ENCODE results near the gene ADH5.

Gene ADH5

GRCh38 chr4:99061048-99061700 lies 27.4 kb downstream of the ADH5 start:
- H3K27ac ChIP-seq (ENCODE audit: extremely low read depth, low read depth, low read length) = no peak overlapping the region
- POLR2A ChIA-PET = interaction anchor here (1.0 to 1.6 kb wide), 3 partner anchors 27 to 66 kb away, joined by 3 to 9 read pairs (median 7); partner anchors contain the start of genes ADH5 and METAP1
- CTCF ChIA-PET = no interaction called here

DNA sequence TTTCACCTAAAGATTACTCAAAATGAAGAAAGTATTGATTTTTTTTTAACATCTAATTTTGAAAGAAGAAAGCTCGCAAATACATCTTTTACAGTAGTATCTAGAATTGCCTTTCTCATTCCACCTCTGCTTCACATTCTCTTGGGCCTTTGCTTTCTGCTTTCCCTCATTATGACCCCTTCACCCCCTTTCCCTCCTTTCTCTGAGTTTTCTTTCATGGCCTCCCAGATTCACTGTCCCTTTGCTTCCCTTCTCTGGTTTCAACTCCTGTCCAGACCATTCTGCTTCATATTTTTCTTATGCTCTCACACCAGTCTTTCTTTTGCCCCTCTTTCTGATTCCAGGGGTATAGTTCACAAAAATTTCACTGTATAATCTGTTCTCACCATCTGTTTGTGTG lies 29.0 kb downstream of the ADH5 start:
- peaks cover 0 to 32% of the 10 kb centered on the region in 2 experiments; a peak in 2 of 3 replicates for H3K36me3 ChIP-seq (ENCODE audit: control insufficient read depth in 2 of 2, insufficient read depth in 1 of 2, low read length in 2 of 2)
- H3K9me3 ChIP-seq (ENCODE audit: control insufficient read depth, insufficient read depth, low read depth, low read length) = no peaks in the 10 kb centered on the region
- H3K4me1 ChIP-seq (ENCODE audit: control insufficient read depth, insufficient read depth, low read length) = no peaks in the 10 kb centered on the region
- CTCF ChIA-PET = interaction anchor here (0.6 kb wide), 1 partner anchor 331 kb away, joined by 3 read pairs; no protein-coding TSS in a partner anchor
- no peak overlapping the region for H3K4me3 ChIP-seq (ENCODE audit: low read depth, low read length)
- POLR2A ChIA-PET = interaction anchor here (1.5 to 1.6 kb wide), 2 partner anchors 29 to 64 kb away, joined by 7 to 9 read pairs; partner anchors contain the start of genes ADH5 and METAP1
- TF ChIP-seq HOXC10 (CRISPR knock-in tag; IDR thresholded peaks at IDR 0.05) = no peak
- no peak for TF ChIP-seq ZNF121 (tag by site-specific recombination; IDR thresholded peaks at IDR 0.05)
- TF ChIP-seq PRDM1 (tag by site-specific recombination; IDR thresholded peaks at IDR 0.05) = peak; percentile 92
- H3K27ac ChIP-seq (ENCODE audit: extremely low read depth, low read depth, low read length) = no peak overlapping the region

More at GRCh38 chr4:99061048-99061700, 27.4 kb downstream of the ADH5 start:
- Histone ChIP-seq H3K4me1 (ENCODE audit: control insufficient read depth, insufficient read depth, low read length) (no peaks in the 10 kb centered on the region), H3K36me3 (ENCODE audit: control insufficient read depth in 2 of 2, insufficient read depth in 1 of 2, low read length in 2 of 2) (peaks cover 0 to 32% of the 10 kb centered on the region in 2 experiments; a peak in 2 of 3 replicates), H3K4me3 (ENCODE audit: low read depth, low read length) (no peak overlapping the region), H3K9me3 (ENCODE audit: control insufficient read depth, insufficient read depth, low read depth, low read length) (no peaks in the 10 kb centered on the region)
- TF ChIP-seq ZNF202 (tag by site-specific recombination; IDR thresholded peaks at IDR 0.05; ENCODE audit: borderline replicate concordance) (no peak), ZNF16 (tag by site-specific recombination; IDR thresholded peaks at IDR 0.05; ENCODE audit: low read depth) (no peak), ZNF146 (tag by site-specific recombination; IDR thresholded peaks at IDR 0.05) (no peak), ZNF623 (tag by site-specific recombination; IDR thresholded peaks at IDR 0.05) (no peak), ZNF175 (tag by site-specific recombination; IDR thresholded peaks at IDR 0.05) (no peak), HOXA7 (CRISPR knock-in tag; IDR thresholded peaks at IDR 0.05; ENCODE audit: borderline replicate concordance) (no peak), ZNF302 (tag by site-specific recombination; IDR thresholded peaks at IDR 0.05; ENCODE audit: low read depth) (no peak), ZNF155 (tag by site-specific recombination; IDR thresholded peaks at IDR 0.05) (no peak), ZNF629 (tag by site-specific recombination; IDR thresholded peaks at IDR 0.05) (no peak), ZNF335 (tag by site-specific recombination; conservative IDR thresholded peaks at IDR 0.05) (no peak), ZNF664 (tag by site-specific recombination; IDR thresholded peaks at IDR 0.05) (no peak), AEBP2 (tag by site-specific recombination; IDR thresholded peaks at IDR 0.05; ENCODE audit: borderline replicate concordance) (no peak), ZNF112 (tag by site-specific recombination; IDR thresholded peaks at IDR 0.05) (no peak), ZNF707 (tag by site-specific recombination; IDR thresholded peaks at IDR 0.05) (no peak), ZNF223 (tag by site-specific recombination; IDR thresholded peaks at IDR 0.05) (no peak), ZEB2 (tag by site-specific recombination; IDR thresholded peaks at IDR 0.05) (no peak)
- TF ChIP-seq, protein P1, sequence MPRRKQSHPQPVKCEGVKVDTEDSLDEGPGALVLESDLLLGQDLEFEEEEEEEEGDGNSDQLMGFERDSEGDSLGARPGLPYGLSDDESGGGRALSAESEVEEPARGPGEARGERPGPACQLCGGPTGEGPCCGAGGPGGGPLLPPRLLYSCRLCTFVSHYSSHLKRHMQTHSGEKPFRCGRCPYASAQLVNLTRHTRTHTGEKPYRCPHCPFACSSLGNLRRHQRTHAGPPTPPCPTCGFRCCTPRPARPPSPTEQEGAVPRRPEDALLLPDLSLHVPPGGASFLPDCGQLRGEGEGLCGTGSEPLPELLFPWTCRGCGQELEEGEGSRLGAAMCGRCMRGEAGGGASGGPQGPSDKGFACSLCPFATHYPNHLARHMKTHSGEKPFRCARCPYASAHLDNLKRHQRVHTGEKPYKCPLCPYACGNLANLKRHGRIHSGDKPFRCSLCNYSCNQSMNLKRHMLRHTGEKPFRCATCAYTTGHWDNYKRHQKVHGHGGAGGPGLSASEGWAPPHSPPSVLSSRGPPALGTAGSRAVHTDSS (tag by site-specific recombination; IDR thresholded peaks at IDR 0.05) = no peak

GRCh38 chr4:99058228-99058627 lies 30.4 kb downstream of the ADH5 start:
- ChIA-PET POLR2A (no interaction called here), CTCF (interaction anchor here (0.6 to 4.5 kb wide), 2 partner anchors 62 to 1745 kb away, joined by 4 to 44 read pairs; partner anchors contain the start of gene METAP1)
- H3K9me3 ChIP-seq (ENCODE audit: control insufficient read depth, insufficient read depth, low read depth, low read length) = no peaks in the 10 kb centered on the region
- no peak overlapping the region for H3K4me3 ChIP-seq (ENCODE audit: low read depth, low read length)
- H3K36me3 ChIP-seq (ENCODE audit: control insufficient read depth in 2 of 2, insufficient read depth in 1 of 2, low read length in 2 of 2) = peaks cover 0 to 40% of the 10 kb centered on the region in 2 experiments; a peak in 2 of 3 replicates
- TF ChIP-seq ZNF670 (tag by site-specific recombination; IDR thresholded peaks at IDR 0.05; ENCODE audit: low read depth) (no peak), ZNF169 (tag by site-specific recombination; IDR thresholded peaks at IDR 0.05) (no peak), ZSCAN30 (tag by site-specific recombination; IDR thresholded peaks at IDR 0.05) (no peak), HOXD13 (CRISPR knock-in tag; IDR thresholded peaks at IDR 0.05; ENCODE audit: borderline replicate concordance) (no peak), ZNF624 (tag by site-specific recombination; IDR thresholded peaks at IDR 0.05) (no peak), KLF8 (tag by site-specific recombination; IDR thresholded peaks at IDR 0.05) (no peak), ZNF416 (tag by site-specific recombination; IDR thresholded peaks at IDR 0.05) (no peak)
- no peak overlapping the region for H3K27ac ChIP-seq (ENCODE audit: extremely low read depth, low read depth, low read length)
- H3K4me1 ChIP-seq (ENCODE audit: control insufficient read depth, insufficient read depth, low read length) = no peaks in the 10 kb centered on the region
